IMR-90 (cell line): ENCODE data around the gene SOS1. TPM values are rescaled to one million over a fixed set of nuclear protein-coding genes. Genes with fewer than 3 reads are reported as not detected.

Experiments used
- ATAC-seq: fragments of 200-7000 bp; cut with Tn5 transposase; 2 replicates; pipeline ENCODE4 v1.9.1; 2020; ENCODE audit warnings: low read depth, mild to moderate bottlenecking, moderate library complexity
- BruUV-seq: library from RNA; stranded (reverse); fragments of 400-500 nt; replicated peaks from 2 replicates; lab custom pipeline; 2021; lab: Mats Ljungman, UMichigan
- CTCF ChIA-PET: fragments of 300-600 bp; formaldehyde crosslinking; extraction: SDS; loops from one replicate; lab custom pipeline; 2021; ENCODE audit warnings: antibody characterized with exemption; lab: Yijun Ruan, JAX
- POLR2A ChIA-PET: fragments of 300-600 bp; sonication (Branson Sonifier 250); formaldehyde crosslinking; loops from one replicate; lab custom pipeline; 2022; ENCODE audit warnings: antibody characterized with exemption; ENCODE audit not compliant: unreplicated experiment; lab: Charles Lee
- DNase-seq: peaks from one replicate; pipeline ENCODE4 v3.0.0; 2013
- H2AFZ ChIP-seq: replicated peaks from 2 replicates; pipeline ENCODE3; 2013; ENCODE audit warnings: low read length, mild to moderate bottlenecking; ENCODE audit not compliant: poor library complexity
- H2AK5ac ChIP-seq: 2 replicates; pipeline ENCODE4 v1.6.1; 2013; ENCODE audit warnings: low read depth, low read length, inconsistent platforms
- H2AK9ac ChIP-seq: replicated peaks from 2 replicates; pipeline ENCODE3; 2013; ENCODE audit warnings: mild to moderate bottlenecking, low read depth, low read length, moderate library complexity; ENCODE audit not compliant: poor library complexity
- H2BK120ac ChIP-seq: 2 replicates; pipeline ENCODE4 v1.6.1; 2013; ENCODE audit warnings: low read depth, low read length, inconsistent platforms
- H2BK15ac ChIP-seq: 3 replicates; pipeline ENCODE4 v1.6.1; 2013; ENCODE audit warnings: low read depth, low read length, inconsistent platforms
- H2BK20ac ChIP-seq: 2 replicates; pipeline ENCODE4 v1.6.1; 2013; ENCODE audit warnings: low read depth, mild to moderate bottlenecking, inconsistent platforms, low read length, moderate library complexity
- H2BK5ac ChIP-seq: 2 replicates; pipeline ENCODE4 v1.6.1; 2013; ENCODE audit warnings: mild to moderate bottlenecking, low read depth, low read length, inconsistent platforms; ENCODE audit not compliant: poor library complexity, severe bottlenecking
- H3K14ac ChIP-seq: replicated peaks from 2 replicates; pipeline ENCODE4 v1.6.1; 2013; ENCODE audit warnings: low read depth, low read length, inconsistent platforms
- H3K18ac ChIP-seq: 2 replicates; pipeline ENCODE4 v1.6.1; 2013; ENCODE audit warnings: low read depth, low read length, control low read depth
- H3K23ac ChIP-seq: 2 replicates; pipeline ENCODE4 v1.6.1; 2013; ENCODE audit warnings: low read depth, low read length, inconsistent platforms
- H3K27ac ChIP-seq: 2 replicates; pipeline ENCODE4 v1.5.1; 2013; ENCODE audit warnings: mild to moderate bottlenecking, control low read depth, low read length; ENCODE audit not compliant: insufficient read depth
- H3K27me3 ChIP-seq: 2 replicates; pipeline ENCODE4 v1.6.1; 2013; ENCODE audit warnings: low read length; ENCODE audit not compliant: control insufficient read depth, insufficient read depth
- H3K36me3 ChIP-seq: 2 replicates; pipeline ENCODE4 v1.6.1; 2013; ENCODE audit warnings: low read length, mixed read lengths; ENCODE audit not compliant: control insufficient read depth, insufficient read depth
- H3K4ac ChIP-seq: 2 replicates; pipeline ENCODE4 v1.6.1; 2013; ENCODE audit warnings: low read depth, low read length, inconsistent platforms
- H3K4me1 ChIP-seq: 2 replicates; pipeline ENCODE4 v1.6.1; 2013; ENCODE audit warnings: low read length, mixed read lengths; ENCODE audit not compliant: control insufficient read depth, insufficient read depth
- H3K4me2 ChIP-seq: 2 replicates; pipeline ENCODE4 v1.6.1; 2013; ENCODE audit warnings: low read depth, mild to moderate bottlenecking, control low read depth, low read length, moderate library complexity
- H3K4me3 ChIP-seq: 2 replicates; pipeline ENCODE4 v1.5.1; 2013; ENCODE audit warnings: low read depth, mild to moderate bottlenecking, control low read depth, low read length, moderate library complexity; ENCODE audit not compliant: insufficient read depth
- H3K56ac ChIP-seq: 2 replicates; pipeline ENCODE4 v1.6.1; 2013; ENCODE audit warnings: low read length, inconsistent platforms; ENCODE audit not compliant: insufficient read depth; ENCODE audit errors: extremely low read depth
- H3K79me1 ChIP-seq, 2 experiments: 2 replicates each; pipeline ENCODE4 v1.6.1; 2013; ENCODE audit warnings: low read length in 2 of 2, inconsistent platforms in 1 of 2, low read depth in 1 of 2
- H3K9ac ChIP-seq: 2 replicates; pipeline ENCODE4 v1.6.1; 2013; ENCODE audit warnings: low read depth, low read length, control low read depth
- H3K9me1 ChIP-seq: 2 replicates; pipeline ENCODE4 v1.6.1; 2013; ENCODE audit warnings: low read length, inconsistent platforms; ENCODE audit not compliant: insufficient read depth
- H3K9me3 ChIP-seq: 2 replicates; pipeline ENCODE4 v1.6.1; 2013; ENCODE audit warnings: low read length; ENCODE audit not compliant: control insufficient read depth, insufficient read depth
- H4K20me1 ChIP-seq: 2 replicates; pipeline ENCODE4 v1.6.1; 2013; ENCODE audit warnings: low read length, inconsistent platforms; ENCODE audit not compliant: insufficient read depth
- H4K5ac ChIP-seq: 2 replicates; pipeline ENCODE4 v1.6.1; 2013; ENCODE audit warnings: mild to moderate bottlenecking, low read depth, low read length, control low read depth
- H4K8ac ChIP-seq, 2 experiments: 2 replicates each; pipeline ENCODE4 v1.6.1; 2013; ENCODE audit warnings: low read depth in 2 of 2, low read length in 2 of 2, control low read depth in 1 of 2, inconsistent platforms in 1 of 2
- H4K91ac ChIP-seq: 2 replicates; pipeline ENCODE4 v1.6.1; 2013; ENCODE audit warnings: low read depth, low read length, inconsistent platforms; ENCODE audit not compliant: insufficient read depth
- BHLHE40 ChIP-seq: fragments of 150-350 bp; IDR thresholded peaks from 2 replicates; pipeline ENCODE4 v1.6.1; 2016; ENCODE audit warnings: mild to moderate bottlenecking, low read depth, low read length
- FOS ChIP-seq: fragments of 150-350 bp; IDR thresholded peaks from 2 replicates; pipeline ENCODE4 v1.6.1; 2016; ENCODE audit warnings: low read depth, low read length
- MAFK ChIP-seq: IDR thresholded peaks from 2 replicates; pipeline ENCODE4 v1.6.1; 2012; ENCODE audit warnings: low read depth, low read length, improper control_type of control experiment
- MXI1 ChIP-seq: IDR thresholded peaks from 2 replicates; pipeline ENCODE4 v1.6.1; 2012; ENCODE audit warnings: low read depth, mild to moderate bottlenecking, low read length, moderate library complexity, borderline replicate concordance
- RAD21 ChIP-seq: IDR thresholded peaks from 2 replicates; pipeline ENCODE4 v1.6.1; 2012; ENCODE audit warnings: low read length, improper control_type of control experiment
- WGBS, 2 experiments: methylation state at CpG; one replicate each; pipeline versions ENCODE4 v1.1.5 to v1.1.7; 2013; ENCODE audit warnings: missing lambda C conversion rate in 2 of 2; ENCODE audit not compliant: insufficient read length in 1 of 2; ENCODE audit errors: extremely low coverage in 2 of 2; 5-methylcytosine and 5-hydroxymethylcytosine counted together
- dilution Hi-C: fragments of 300-500 bp; cut with HindIII; formaldehyde crosslinking; loops from one replicate; pipeline ENCODE4 v1.14.3; 2018; ENCODE audit warnings: low sequenced_read_pairs; ENCODE audit not compliant: unreplicated experiment
- in situ Hi-C: fragments of 300-500 bp; cut with MboI; formaldehyde crosslinking; loops from 3 replicates; pipeline ENCODE4 v1.14.3; 2019; ENCODE audit warnings: low sequenced_read_pairs, inconsistent platforms, mixed read lengths
- intact Hi-C: fragments of 100-400 bp; cut with micrococcal nuclease; formaldehyde crosslinking; loops from 2 replicates; pipeline ENCODE4 v1.10.0; 2022
- polyA plus RNA-seq, 3 experiments: library from polyadenylated mRNA; depleted of rRNA; stranded (reverse); fragments of >200 nt; gene quantifications; 2 replicates each; pipeline ENCODE4 v1.2.3, GENCODE V29; 2012; ENCODE audit warnings: low replicate concordance in 1 of 3
- total RNA-seq: library from RNA; depleted of rRNA; stranded (reverse); fragments of >200 nt; gene quantifications from 2 replicates; pipeline ENCODE4 v1.2.3, GENCODE V29; 2012

The SOS1 gene
- total and polyA plus RNA-seq, 2 of the 4 experiments (the other 2 are of a cell fraction), result 8.2 to 11.2 TPM

DNA sequence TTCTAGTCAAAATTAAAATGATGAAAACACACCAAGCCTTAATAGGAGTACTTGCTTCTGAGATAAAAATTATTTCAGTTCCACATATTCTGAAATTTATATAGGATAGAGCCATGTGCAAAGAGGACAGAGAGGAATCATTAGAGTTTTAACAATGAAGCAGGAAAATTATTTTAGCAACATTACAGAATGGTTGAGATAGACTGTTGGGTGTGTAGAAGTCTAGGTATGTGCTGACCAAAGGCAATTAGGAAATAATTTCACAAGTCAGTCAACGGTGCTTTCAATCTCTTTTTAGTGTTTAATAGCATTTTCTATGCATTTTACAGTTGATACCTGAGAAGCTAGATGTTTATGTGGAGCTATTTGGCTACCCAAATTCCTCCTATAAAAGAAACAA is 25.2 kb downstream of the SOS1 start:
- TF ChIP-seq BHLHE40 (no peak), MAFK (no peak), FOS (no peak), RAD21 (no peak), MXI1 (no peak)
- no peak overlapping the region for H2BK20ac ChIP-seq
- no peak overlapping the region for H2AK5ac ChIP-seq
- dilution Hi-C loops, result loop anchor here (25.0 kb wide), 1 partner anchor 117 kb away; no protein-coding TSS in a partner anchor
- H4K8ac ChIP-seq, result no peak overlapping the region
- no peak overlapping the region for H4K5ac ChIP-seq
- H3K27ac ChIP-seq, result no peak overlapping the region
- peaks cover 10% of the 10 kb centered on the region for H3K4me1 ChIP-seq
- ChIA-PET CTCF (no interaction called here), POLR2A (no interaction called here)
- H3K4me2 ChIP-seq, result no peak overlapping the region
- WGBS, 2 experiments, result no CpG with 5 or more reads among the region's 1 CpG
- no peak overlapping the region for H2BK15ac ChIP-seq
- no peak overlapping the region for H2BK120ac ChIP-seq
- in situ Hi-C loops, result no loop called here
- no peak for ATAC-seq
- no peak overlapping the region for H4K91ac ChIP-seq
- peak overlapping the region; percentile 55 for H2BK5ac ChIP-seq
- H3K79me1 ChIP-seq, result peaks cover 22 to 63% of the 10 kb centered on the region in 2 experiments
- no peaks in the 10 kb centered on the region; the same call in 1 of the 2 replicates for H3K36me3 ChIP-seq
- peaks cover 43% of the 10 kb centered on the region for H4K20me1 ChIP-seq
- no peaks in the 10 kb centered on the region for H3K9me3 ChIP-seq
- H3K56ac ChIP-seq, result no peak overlapping the region
- H3K23ac ChIP-seq, result no peak overlapping the region
- no peak overlapping the region for H3K9ac ChIP-seq
- H3K4me3 ChIP-seq, result no peak overlapping the region
- BruUV-seq, result no TSS peak
- no peak for DNase-seq
- H2AFZ ChIP-seq, result no peak overlapping the region
- H3K14ac ChIP-seq, result no peak overlapping the region
- no peaks in the 10 kb centered on the region; the same call in none of the 2 replicates for H3K9me1 ChIP-seq
- no peaks in the 10 kb centered on the region for H3K27me3 ChIP-seq
- H2AK9ac ChIP-seq, result no peak overlapping the region
- no peak overlapping the region for H3K18ac ChIP-seq
- intact Hi-C loops, result no loop called here
- H3K4ac ChIP-seq, result no peak overlapping the region
